Activated T-helper 1 cell treated with anti-CD3 and anti-CD28 coated beads, Interleukin-2, amount 50 U/mL, for 16 hours (primary cell): ENCODE measurements around the gene CYTH3.
A peak's percentile ranks its signal among the peaks of the same experiment; 100 is the strongest.
"Not testable (repeated sequence)": the region's sequence is repeated elsewhere in the genome, so short reads cannot be mapped to it uniquely, and the experiment has no call there.

Source experiments
- DNase-seq, 2 donors: peaks; one replicate each; pipeline ENCODE4 v3.0.0-alpha.2; 2020; ENCODE audit warnings: low read depth in 1 of 2, low spot score in 1 of 2

CYTH3 gene

GRCh38 chr7:6272481-6273323 lies at the start of gene CYTH3:
Gene CYTH3 (minus strand): TSS chr7:6272624. CDS start chr7:6272507, 117 bp downstream.
- peak; percentile 47 to 73 for DNase-seq

- no peak for DNase-seq
Measured at GRCh38 chr7:6320791-6321190, 48.4 kb upstream of the CYTH3 start.

- no peak for DNase-seq
Measured at GRCh38 chr7:6317797-6318438, 45.5 kb upstream of the CYTH3 start.

GRCh38 chr7:6316226-6316625 lies 43.8 kb upstream of the CYTH3 start:
- DNase-seq = no peak

GRCh38 chr7:6315746-6316145 lies 43.3 kb upstream of the CYTH3 start:
- no peak for DNase-seq

GRCh38 chr7:6310271-6310993 lies 38.0 kb upstream of the CYTH3 start:
- DNase-seq = no peak

- DNase-seq = no peak
Measured at GRCh38 chr7:6307762-6308161, 35.3 kb upstream of the CYTH3 start.

- no peak for DNase-seq
Measured at GRCh38 chr7:6306471-6306870, 34.0 kb upstream of the CYTH3 start.

GRCh38 chr7:6305330-6305729 lies 32.9 kb upstream of the CYTH3 start:
- DNase-seq = no peak

GRCh38 chr7:6301446-6301845 lies 29.0 kb upstream of the CYTH3 start:
- DNase-seq = not testable (repeated sequence)

- no peak for DNase-seq
Measured at GRCh38 chr7:6299774-6300173, 27.4 kb upstream of the CYTH3 start.

GRCh38 chr7:6294839-6295238 lies 22.4 kb upstream of the CYTH3 start:
- DNase-seq = no peak

- no peak for DNase-seq
Measured at GRCh38 chr7:6293202-6293601, 20.8 kb upstream of the CYTH3 start.

GRCh38 chr7:6291941-6292340 lies 19.5 kb upstream of the CYTH3 start:
- DNase-seq = not testable (repeated sequence)

- no peak for DNase-seq
Measured at GRCh38 chr7:6291531-6291930, 19.1 kb upstream of the CYTH3 start.

- DNase-seq = no peak
Measured at GRCh38 chr7:6290319-6290741, 17.9 kb upstream of the CYTH3 start.

GRCh38 chr7:6288270-6288860 lies 15.9 kb upstream of the CYTH3 start:
- DNase-seq = no peak

GRCh38 chr7:6286486-6286885 lies 14.1 kb upstream of the CYTH3 start:
- DNase-seq = no peak

- no peak for DNase-seq
Measured at GRCh38 chr7:6284461-6285360, 12.3 kb upstream of the CYTH3 start.

- DNase-seq = no peak
Measured at GRCh38 chr7:6284055-6284400, 11.6 kb upstream of the CYTH3 start.
